Stimulated activated CD8-positive, alpha-beta memory T cell treated with anti-CD3 and anti-CD28 coated beads, Interleukin-7, amount 100 ng/mL, for 48 hours (primary cell): ENCODE measurements around the gene TRAPPC11.
A peak's percentile ranks its signal among the peaks of the same experiment; 100 is the strongest.
"Not testable (repeated sequence)": the region's sequence is repeated elsewhere in the genome, so short reads cannot be mapped to it uniquely, and the experiment has no call there.

Experiments
- DNase-seq, 2 donors: peaks; one replicate each; pipeline ENCODE4 v3.0.0-alpha.2; 2020; ENCODE audit warnings: low read depth in 1 of 2; ENCODE audit errors: extremely low read depth in 1 of 2

The TRAPPC11 gene

DNA sequence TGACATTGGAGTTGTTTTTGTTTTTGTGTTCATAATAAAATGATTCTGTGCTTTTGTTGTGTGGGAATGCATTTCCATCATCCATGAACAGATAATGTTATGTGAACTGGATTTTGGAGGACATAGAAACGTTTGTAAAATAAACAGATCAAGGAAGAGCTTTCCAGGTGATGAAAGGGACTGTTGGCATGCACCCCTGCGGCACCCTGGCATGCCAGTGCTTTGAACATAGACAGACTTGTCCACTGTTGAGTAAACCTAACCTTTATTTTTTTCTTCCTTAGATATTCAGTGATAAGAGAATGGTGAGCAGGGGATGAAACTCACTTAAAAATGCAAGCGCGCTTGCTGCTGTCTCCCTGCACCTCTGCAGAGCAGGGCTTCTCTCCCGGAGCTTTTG is 59.8 kb downstream of the TRAPPC11 start:
- DNase-seq, result no peak

DNA sequence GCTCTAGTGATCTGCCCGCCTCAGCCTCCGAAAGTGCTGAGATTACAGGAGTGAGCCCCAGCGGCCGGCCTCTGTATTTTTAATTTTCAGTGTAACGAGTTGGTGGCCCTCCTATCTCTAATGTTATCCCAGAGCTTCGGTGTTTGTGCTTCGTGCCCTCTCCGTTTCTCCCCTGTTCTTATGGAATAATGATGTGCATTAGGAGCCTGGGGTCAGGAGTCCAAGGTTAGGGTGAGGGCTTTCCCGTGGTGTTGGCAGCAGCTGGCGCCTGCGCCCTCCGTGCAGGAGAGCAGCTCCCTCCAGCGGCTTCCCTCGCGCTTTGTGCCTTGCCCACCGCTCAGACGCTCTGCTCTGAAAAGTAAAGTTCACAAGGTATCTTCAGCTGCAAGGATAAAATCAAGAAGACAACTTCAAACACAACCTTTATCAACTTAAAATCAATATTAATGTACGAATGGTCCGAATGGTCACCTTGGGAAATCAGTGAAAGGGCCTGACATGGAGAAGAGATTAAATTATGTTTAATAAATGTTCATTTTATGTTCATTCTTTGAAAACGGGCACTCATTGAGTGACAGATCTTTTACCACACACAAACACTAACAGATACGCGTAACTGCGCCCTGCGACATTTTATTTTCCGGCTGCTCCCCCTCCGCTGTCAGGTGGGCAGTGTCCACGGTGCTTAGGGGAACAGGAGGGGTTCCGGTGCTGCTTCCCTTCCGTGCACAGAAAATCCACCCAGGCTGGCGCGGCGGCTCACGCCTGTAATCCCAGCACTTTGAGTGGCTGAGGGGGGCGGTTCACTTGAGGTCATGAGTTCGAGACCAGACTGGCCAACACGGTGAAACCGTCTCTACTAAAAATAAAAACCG is 62.4 kb downstream of the TRAPPC11 start:
- DNase-seq, result peak in 1 of 2 donors; percentile 20

DNA sequence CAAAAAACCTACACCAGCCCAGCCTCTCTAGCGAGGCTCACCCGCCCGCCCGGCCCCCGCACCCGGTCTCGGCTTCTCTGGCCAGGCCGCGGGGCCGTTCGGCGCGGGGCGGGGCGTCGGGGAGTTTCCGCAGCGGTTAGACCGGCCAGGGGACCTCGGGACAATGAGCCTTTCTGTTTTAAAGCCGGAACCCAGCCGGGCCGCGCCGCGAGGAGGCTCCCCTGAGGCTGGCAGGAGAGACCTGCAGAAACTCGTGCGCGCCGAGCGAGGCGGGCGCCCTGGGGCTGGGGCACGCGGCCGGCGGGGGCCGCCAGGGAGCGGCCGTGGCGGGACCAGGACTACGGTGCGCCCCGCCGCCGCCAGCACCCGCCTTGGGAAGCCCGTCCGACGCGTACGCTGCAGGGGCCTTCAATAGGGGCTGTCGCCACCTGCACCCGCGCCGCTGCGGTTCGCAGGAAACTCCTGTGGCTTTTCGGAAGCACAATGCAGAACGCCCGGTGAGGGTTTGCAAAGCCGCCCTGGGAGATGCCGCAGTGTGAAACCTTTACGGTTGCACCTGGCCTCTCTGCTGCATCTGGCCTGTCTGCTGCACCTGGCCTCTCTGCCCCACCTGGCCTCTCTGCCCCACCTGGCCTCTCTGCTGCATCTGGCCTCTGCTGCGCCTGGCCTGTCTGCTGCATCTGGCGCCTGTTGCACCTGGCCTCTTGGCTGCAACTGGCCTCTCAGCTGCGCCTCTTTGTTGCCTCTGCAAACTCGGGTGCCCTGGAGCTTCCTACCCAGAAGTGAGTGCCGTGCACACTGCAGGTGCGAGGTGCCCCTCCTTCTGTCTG is 63.9 kb downstream of the TRAPPC11 start:
- peak in 1 of 2 donors; percentile 7 for DNase-seq

DNA sequence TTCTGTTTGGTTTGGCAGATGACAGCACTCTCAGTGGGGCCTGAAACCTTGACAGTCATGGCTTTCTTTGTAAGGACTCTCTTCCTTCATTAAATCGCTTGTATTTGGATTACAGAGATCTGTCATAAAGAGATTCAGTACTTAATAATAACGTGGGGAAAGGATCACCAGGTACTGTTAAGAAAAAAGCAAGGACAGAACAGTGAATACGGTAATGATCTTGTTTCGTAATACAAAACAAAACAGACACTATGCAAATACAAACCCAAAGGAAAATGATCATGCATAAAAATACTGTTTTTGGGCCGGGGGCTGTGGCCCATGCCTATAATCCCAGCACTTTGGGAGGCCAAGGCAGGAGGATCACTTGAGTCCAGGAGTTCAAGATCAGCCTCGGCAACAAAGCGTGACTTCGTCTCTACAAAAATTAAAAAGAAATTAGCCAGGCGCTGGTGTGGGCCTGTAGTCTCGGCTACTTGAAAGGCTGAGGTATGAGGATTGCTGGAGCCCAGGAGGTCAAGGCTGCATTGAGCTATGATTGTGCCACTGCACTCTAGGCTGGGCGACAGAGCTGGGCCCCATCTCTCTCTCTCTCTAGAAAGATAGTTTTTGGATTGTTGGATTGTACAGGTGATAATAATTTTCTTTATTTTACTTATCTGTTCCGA is 64.6 kb downstream of the TRAPPC11 start:
- DNase-seq, result no peak

DNA sequence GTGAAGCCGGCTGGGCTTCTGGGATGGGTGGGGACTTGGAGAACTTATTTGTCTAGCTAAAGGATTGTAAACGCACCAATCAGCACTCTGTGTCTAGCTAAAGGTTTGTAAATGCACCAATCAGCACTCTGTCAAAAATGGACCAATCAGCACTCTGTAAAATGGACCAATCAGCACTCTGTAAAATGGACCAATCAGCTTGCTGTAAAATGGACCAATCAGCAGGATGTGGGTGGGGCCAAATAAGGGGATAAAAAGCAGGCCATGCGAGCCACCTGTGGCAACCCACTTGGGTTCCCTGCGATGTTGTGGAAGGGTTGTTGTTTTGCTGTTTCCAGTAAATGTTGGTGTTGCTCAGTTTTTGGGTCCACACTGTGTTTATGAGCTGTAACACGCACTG is 66.5 kb downstream of the TRAPPC11 start:
- DNase-seq, result not testable (repeated sequence)

DNA sequence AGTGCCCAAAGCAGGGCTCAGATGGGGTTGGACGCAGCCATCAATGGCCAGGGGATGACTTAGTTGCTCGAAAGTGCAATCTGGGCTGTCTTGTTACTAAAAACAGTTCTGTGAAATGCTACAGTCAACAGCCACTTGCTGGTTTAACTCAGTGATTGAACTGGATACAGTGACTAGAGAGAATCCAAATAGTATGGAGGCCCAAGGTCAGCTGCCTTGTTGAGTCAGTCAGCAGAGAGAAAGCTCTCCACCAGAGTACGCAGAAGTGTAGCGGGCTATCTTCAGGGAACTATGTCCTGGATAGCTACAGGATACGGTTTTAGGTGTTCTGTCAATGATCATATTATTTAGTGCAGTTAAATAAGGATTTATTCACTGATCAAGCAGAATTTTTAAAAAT is 68.4 kb downstream of the TRAPPC11 start:
- no peak for DNase-seq

DNA sequence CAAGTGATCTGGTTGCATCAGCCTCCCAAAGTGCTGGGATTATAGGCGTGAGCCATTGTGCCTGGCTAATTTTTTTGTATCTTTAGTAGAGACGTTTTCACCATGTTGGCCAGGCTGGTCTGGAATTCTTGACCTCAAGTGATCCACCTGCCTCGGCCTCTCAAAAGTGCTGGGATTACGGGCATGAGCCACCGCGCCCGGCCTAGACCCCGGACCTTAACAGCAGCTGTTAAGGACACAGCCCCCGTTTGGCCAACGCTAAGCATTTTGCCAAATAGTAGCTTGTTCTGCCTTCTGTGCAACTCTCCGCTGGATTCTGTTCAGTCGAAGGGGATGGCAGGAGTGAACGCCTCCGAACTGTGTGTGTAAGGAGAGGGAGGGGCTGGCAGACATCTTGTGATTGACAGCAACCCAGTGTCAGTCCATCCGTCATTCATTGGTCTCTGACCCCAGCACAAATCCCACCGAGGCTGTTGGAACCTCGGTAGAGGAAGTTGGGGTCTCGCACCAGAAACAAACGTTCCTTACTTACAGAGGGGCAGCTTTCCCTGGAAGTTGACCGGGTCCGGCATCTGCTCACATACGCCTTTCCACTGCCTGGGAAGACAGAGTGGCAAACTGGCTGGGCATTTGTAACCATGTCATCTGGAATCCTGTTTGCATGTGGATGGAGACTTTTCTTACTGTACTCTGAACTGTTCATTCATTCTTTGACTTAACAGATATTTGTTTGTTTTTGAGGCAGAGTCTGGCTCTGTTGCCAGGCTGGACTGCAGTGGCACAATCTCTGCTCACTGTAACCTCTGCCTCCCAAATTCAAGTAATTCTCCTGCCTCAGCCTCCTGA is 69.4 kb downstream of the TRAPPC11 start:
- DNase-seq, result no peak

DNA sequence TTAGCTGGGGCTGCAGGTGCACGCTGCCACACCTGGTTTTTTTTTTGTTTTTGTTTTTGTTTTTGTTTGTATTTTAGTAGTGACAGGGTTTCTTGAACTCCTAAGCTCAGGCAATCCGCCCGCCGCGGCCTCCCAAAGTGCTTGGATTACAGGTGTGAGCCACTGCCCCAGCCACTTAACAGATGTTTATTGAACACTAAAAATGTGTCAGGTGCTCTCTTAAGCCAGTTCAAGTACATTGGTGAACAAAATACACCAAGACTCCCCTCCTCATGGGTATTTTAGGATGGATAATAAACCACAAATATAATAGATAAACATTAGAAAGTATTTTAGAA is 69.9 kb downstream of the TRAPPC11 start:
- no peak for DNase-seq

DNA sequence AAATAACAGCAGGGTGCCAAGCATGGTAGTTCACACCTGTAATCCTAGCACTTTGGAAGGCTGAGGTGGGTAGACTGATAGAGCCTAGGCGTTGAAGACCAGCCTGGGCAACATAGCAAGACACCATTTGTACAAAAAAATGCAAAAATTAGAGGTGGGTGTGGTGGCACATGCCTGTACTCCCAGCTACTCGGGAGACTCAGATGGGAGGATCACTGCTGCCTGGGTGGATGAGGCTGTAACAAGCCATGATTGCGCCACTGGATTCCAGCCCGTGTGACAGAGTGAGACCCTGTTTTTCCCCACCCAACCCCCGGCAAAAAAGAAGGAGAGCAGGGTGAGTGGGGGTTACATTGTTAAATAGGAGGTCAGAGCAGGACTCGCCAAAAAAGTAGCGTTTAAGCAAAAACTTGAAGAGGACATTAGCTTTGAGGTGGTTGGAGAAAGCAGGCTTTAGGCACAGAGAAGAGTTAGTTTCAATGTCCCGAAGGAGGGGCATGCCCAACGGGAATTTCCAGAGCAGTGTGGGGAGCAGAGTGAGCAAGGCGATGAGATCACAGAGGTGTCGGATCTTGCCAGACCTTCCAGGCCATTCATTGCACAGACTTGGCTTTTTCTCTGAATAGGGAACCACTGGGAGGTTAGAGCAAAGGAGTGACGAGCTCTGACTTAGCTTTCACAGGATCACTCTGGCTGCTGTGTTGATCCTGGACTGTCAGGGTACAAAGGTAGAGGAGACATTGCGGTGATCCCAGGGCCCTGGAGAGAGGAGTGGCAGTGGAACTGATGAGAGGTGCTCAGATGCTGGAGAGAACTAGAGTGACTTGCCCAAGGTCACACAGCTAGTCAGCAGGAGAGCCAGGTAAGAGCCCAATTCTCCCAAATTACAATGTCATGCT is 70.6 kb downstream of the TRAPPC11 start:
- no peak for DNase-seq

DNA sequence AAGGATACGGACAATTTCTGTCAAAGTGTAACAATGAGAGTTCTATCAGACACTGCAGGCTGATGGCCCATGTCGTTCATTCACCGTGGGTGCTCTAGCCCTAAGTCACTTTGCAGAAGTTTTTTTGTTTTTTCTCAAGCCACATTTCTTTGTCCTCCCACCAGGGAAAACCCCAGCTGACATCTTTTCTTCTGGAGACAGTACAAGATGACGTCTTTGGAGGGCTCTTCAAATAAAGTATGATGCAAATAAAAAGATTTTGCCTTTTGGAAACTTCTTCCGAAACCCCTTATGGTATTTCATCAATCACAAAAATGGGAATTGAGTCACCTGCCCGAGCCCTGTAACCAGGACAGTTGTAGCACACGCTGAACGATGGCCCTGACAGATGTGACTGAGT is 73.2 kb downstream of the TRAPPC11 start:
- DNase-seq, result no peak

DNA sequence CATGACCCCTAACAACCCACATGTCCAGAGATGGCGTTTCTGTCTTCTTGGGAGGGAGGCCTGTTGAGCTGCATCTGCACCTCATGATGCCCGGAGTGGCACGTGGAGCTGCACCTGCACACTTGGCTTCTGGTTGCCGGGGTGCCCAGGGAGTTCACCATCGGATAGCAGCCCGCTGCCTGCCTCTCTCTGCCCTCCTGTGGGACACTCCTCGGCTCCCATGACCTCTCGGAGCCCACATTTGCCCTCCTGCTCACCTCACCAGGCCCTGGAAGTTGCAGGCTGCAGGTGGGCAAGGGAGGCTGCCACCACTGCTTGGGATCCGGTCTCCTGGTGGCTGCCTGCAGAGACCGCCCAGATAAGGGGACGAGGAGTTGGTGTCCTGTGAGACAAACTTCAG is 74.1 kb downstream of the TRAPPC11 start:
- DNase-seq, result no peak

DNA sequence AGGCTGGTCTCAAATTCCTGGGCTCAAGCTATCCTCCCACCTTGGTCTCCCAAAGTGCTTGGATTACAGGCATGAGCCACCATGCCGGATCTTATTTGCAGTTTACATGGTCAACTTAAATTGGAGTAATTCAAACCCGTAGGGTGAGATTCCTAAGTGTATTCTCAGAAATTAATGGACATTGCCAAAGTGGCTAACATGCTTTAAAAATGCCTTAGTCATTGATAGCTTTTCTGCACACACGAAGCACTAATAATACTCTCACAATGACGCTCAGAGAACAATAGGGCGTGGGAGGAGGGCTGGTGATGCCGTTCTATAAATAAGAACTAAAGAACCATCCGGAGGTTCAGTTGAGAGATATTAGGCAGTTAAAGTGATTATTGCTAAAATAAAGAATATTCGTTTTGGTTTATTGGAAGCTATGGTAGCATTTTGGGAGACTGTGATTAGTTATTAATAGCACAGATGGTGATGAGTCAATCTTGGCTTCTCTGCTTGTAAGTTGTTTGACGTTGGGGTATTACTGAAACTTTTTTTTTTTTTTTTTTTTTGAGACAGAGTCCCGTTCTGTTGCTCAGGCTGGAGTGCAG is 79.1 kb downstream of the TRAPPC11 start:
- DNase-seq, result no peak

DNA sequence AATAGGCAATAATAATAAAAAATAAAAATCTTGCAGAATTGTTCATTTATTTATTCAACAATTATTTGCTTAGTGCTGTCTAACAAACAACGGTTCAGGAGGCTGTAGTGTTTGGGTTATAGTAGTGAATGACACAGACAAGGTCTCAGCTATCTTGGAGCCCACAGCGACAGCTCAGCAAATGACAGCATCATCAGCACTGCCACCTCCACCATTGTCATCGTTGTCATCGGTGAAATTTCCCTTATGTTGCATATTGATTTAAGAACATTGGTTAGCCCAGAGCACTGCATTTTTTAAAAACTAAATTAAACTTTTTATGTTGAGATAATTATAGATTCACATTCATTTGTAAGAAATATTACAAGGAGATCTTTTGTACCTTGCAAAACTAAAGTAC is 79.9 kb downstream of the TRAPPC11 start:
- DNase-seq, result no peak

DNA sequence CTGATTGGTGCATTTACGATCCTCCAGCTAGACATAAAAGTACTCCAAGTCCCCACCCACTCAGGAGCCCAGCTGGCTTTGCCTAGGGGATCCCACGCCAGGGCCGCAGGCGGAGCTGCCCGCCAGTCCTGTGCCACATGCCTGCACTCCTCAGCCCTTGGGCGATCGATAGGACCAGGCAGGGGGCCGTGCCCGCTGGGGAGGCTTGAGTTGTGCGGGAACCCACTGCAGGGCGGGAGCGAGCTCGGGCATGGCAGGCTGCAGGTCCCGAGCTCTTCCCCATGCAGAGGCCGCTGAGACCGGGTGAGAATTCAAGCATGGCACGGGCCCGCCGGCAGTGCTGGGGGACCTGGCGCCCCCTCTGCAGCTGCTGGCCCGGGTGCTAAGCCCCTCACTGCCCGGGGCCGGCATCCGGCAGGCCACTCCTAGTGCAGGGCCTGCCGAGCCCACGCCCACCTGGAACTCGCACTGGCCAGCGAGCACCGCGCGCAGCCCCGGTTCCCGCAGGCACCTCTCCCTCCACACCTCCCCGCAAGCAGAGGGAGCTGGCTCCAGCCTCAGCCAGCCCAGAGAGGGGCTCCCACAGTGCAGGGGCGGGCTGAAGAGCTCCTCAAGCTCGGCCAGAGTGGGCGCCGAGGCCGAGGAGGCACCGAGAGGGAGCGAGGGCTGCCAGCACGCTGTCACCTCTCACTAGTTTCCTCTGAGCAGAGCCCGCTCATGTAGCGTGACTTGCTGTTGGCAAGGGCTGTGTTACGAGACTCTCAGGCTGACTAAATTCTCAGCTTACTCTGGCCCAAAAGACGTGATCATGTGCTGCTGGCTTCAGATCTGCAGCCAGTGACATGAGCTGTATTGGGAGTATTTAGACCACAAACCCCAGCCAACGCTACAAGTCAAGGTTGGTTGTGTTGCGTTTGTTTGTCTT is 87.5 kb downstream of the TRAPPC11 start:
- DNase-seq, result no peak

DNA sequence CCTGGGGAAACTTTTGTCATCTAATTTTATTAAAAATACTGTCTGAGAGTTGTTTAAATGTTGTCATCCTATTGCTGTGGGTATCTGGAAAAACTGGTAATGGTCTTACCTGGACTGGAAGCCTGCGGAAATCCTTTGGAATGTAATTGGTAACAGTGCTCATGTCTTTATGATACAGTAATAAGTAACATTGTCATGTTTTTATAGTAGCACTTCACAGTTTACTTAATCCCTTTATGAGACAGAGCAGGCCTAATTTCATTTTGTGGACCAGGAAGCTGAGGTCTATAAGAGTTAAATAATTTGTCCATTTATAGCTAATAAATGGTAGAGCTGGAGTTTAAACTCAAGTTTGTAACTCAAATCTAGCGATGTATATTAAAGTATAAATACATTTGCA is 88.3 kb downstream of the TRAPPC11 start:
- DNase-seq, result no peak

DNA sequence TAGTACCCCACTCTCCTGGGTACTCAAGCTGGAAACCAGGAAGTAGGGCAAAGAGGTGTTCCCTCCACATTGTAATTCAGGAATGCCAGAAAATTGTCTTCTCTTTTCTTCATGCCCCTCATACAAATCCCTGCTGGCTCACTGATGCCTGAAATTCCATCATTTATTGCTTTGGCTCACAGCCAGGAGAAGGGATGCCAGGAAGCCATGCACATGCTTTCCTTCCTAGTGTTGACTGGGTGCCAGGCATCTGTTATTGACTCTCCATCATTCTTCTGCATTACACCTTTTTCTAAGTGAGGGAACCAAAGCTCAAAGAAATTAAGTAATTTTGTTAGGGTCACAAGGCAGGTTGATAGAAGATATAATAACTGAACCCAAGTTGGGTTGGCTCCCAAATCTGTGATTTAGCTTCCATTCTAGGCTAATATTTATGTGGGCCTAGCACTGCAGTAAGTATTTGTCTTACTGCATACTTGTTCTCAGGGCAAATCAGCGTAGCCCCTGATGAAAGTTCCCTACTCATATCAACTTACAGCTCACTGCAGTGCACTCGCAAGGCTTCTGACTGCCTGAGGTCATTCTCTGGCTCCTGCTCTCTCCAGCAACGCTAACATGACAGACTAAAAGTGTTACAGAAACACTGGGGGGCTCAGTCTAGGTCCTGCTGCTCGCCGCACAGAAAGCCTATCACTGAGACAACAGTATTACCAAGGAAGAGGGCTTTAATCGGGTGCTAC is 89.0 kb downstream of the TRAPPC11 start:
- DNase-seq, result no peak

DNA sequence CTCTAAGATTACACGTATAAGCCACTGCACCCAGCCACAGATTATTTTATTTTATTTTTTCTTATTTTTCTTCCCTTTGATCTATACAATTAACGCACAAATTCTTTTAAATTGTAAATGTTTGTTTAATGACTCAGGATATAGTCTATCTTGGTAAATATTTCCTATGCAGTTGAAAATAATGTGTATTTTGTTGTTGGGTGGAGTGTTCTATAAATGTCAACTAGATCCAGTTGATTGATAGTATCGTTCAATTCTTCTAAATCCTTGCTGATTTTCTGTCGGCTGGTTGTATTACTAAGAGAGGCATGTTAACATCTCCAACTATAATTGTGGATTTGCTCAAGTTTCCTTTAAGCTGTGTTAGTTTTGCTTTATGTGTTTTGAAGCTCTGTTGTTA is 92.0 kb downstream of the TRAPPC11 start:
- DNase-seq, result no peak

DNA sequence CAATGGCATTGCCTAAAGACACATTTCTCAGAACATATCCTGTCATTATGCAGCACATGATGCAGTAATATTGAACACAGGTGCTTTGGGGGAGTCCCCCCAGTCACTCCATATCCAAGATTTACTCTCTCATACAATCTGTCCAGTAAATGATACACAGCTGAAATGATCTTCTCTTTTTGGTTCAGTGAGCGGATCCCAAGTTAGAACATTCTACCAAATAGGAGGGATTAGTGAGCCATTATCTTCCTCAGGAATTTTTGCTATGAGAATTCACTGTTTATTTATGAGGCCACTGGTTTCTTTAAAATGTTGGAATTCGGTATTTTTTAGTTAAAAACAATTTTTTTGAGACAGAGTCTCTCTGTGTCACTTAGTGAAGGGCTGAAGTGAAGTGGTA is 96.5 kb downstream of the TRAPPC11 start:
- no peak for DNase-seq
